Ishikawa (cell line): ENCODE measurements around the gene PTPN18.
A peak's percentile ranks its signal among the peaks of the same experiment; 100 is the strongest.

ENCODE experiments used
- CEBPB ChIP-seq: IDR thresholded peaks from 2 replicates; pipeline ENCODE4 v1.6.1; 2012
- CREB1 ChIP-seq: IDR thresholded peaks from 2 replicates; pipeline ENCODE4 v1.6.1; 2012; ENCODE audit warnings: low read depth
- EGR1 ChIP-seq: IDR thresholded peaks from 2 replicates; pipeline ENCODE4 v1.6.1; 2012
- EP300 ChIP-seq: IDR thresholded peaks from 2 replicates; pipeline ENCODE4 v1.6.1; 2012; ENCODE audit warnings: borderline replicate concordance
- FOXM1 ChIP-seq: IDR thresholded peaks from 2 replicates; pipeline ENCODE4 v1.6.1; 2012; ENCODE audit warnings: low read depth, borderline replicate concordance
- NFIC ChIP-seq: IDR thresholded peaks from 2 replicates; pipeline ENCODE4 v1.6.1; 2012
- RAD21 ChIP-seq: IDR thresholded peaks from 2 replicates; pipeline ENCODE4 v1.6.1; 2012; ENCODE audit warnings: low read depth
- REST ChIP-seq: IDR thresholded peaks from 2 replicates; pipeline ENCODE4 v1.6.1; 2012; ENCODE audit warnings: low read depth, mild to moderate bottlenecking
- TAF1 ChIP-seq: IDR thresholded peaks from 2 replicates; pipeline ENCODE4 v1.6.1; 2012; ENCODE audit warnings: low read depth, mild to moderate bottlenecking
- TCF12 ChIP-seq: IDR thresholded peaks from 2 replicates; pipeline ENCODE4 v1.6.1; 2012; ENCODE audit warnings: low read depth
- TEAD4 ChIP-seq: IDR thresholded peaks from 2 replicates; pipeline ENCODE4 v1.6.1; 2012
- YY1 ChIP-seq: IDR thresholded peaks from 2 replicates; pipeline ENCODE4 v1.6.1; 2012; ENCODE audit warnings: low read depth
- ZBTB7A ChIP-seq: IDR thresholded peaks from 2 replicates; pipeline ENCODE4 v1.6.1; 2012; ENCODE audit warnings: low read depth
- TF ChIP-seq, protein P1 (sequence below): IDR thresholded peaks from 2 replicates; pipeline ENCODE4 v1.6.1; 2012
- TF ChIP-seq, protein P2 (sequence below): IDR thresholded peaks from 2 replicates; pipeline ENCODE4 v1.6.1; 2012

Gene PTPN18

DNA sequence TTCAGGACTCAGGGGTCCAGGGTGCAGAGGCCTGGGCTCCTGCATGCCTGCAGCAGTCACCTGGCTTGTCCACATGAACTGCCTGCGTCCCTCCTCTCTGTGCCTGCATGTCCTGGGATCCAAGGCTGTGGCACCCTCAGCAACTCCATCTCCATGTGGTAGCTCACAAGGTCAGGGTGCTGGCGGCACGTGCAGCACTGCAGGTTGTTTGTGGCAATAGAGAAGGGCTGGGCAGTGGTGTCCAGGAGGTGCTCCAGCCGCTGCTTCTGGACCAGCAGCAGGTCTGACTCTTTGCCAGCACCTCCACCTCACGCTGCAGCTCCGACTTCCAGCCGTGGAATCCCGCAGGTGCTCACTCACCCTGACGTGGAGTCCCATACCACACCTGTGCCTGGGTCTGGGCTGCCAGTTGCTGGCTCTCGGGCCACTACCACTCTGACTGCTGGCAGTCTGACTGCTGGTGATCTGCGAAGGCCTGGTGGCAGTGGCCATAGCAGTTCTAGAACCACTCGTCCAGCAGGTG lies 42.0 kb upstream of the PTPN18 start:
- TF ChIP-seq TEAD4 (no peak), YY1 (no peak), RAD21 (no peak), TAF1 (no peak), REST (no peak), ZBTB7A (no peak), EP300 (no peak), EGR1 (no peak), TCF12 (no peak), CEBPB (no peak), FOXM1 (no peak), NFIC (no peak), CREB1 (no peak)
- TF ChIP-seq, protein P1, sequence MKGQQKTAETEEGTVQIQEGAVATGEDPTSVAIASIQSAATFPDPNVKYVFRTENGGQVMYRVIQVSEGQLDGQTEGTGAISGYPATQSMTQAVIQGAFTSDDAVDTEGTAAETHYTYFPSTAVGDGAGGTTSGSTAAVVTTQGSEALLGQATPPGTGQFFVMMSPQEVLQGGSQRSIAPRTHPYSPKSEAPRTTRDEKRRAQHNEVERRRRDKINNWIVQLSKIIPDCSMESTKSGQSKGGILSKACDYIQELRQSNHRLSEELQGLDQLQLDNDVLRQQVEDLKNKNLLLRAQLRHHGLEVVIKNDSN: no peak
- TF ChIP-seq, protein P2, sequence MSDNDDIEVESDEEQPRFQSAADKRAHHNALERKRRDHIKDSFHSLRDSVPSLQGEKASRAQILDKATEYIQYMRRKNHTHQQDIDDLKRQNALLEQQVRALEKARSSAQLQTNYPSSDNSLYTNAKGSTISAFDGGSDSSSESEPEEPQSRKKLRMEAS: no peak

DNA sequence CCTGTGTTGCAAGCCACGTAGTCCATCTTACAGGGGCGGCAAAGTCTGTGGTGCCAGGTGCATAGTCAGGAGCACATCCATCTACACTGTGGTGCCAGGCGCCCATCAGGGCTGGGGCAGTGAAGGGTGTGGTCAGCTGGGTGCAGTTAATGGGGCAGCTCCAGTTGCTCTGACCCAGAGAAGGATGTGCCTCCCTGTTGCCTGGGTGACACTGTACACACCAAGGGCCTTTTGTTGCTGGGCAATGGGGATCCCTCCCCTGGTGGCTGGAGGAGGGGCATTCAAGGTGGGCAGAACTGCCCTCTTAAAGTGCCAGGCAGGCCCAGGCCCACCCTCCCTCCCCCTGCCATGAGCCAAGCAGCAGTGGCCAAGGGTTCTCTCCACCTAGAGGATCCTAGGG lies 41.5 kb upstream of the PTPN18 start:
- TF ChIP-seq TAF1 (no peak), YY1 (no peak), TCF12 (no peak), CEBPB (no peak), RAD21 (no peak), REST (no peak), CREB1 (no peak), ZBTB7A (no peak), TEAD4 (no peak), FOXM1 (no peak), EGR1 (no peak), EP300 (no peak)
- TF ChIP-seq, protein P2: no peak
- TF ChIP-seq, protein P1: no peak

DNA sequence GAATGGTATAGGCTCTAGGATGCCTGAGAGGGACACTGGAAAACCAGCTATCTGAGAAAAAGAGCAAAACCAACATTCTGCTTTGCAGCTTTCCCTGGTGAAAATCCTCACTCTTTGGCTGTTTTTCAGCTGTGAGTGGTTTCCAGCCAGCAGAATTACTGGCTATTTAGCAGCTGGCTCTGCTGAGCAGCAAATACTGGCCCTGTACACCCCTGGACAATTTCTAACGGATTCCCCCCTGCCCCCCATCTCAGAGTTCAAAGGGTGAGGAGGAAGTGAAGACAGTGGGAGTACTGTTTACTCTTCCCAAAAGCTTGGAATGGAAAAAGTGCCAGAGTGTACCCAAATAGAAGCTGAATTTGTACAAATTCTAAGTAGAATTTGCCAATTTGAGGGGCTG lies 39.3 kb upstream of the PTPN18 start:
- TF ChIP-seq, protein P2: no peak
- TF ChIP-seq FOXM1 (no peak), TCF12 (no peak), ZBTB7A (no peak), EP300 (no peak), RAD21 (no peak), REST (no peak), CREB1 (no peak), TEAD4 (no peak), EGR1 (no peak), YY1 (no peak), NFIC (no peak), CEBPB (no peak), TAF1 (no peak)
- TF ChIP-seq, protein P1: no peak

GRCh38 chr2:130318906-130319305 lies 37.0 kb upstream of the PTPN18 start:
- TF ChIP-seq CEBPB (no peak), TCF12 (no peak), YY1 (no peak), NFIC (no peak), CREB1 (no peak), TEAD4 (no peak)

- no peak for TF ChIP-seq EP300
- TF ChIP-seq, protein P1: peak; percentile 34; the same call in 1 of the 2 replicates
- no peak for TF ChIP-seq TAF1
- TF ChIP-seq CREB1: no peak
Measured at GRCh38 chr2:130319536-130319935, 36.3 kb upstream of the PTPN18 start.
